ENCODE measurements around the gene BEX4. TPM values are rescaled to one million over a fixed set of nuclear protein-coding genes. Genes with fewer than 3 reads are reported as not detected.
"Not testable (repeated sequence)": the region's sequence is repeated elsewhere in the genome, so short reads cannot be mapped to it uniquely, and the experiment has no call there.

Gene BEX4
- total RNA-seq, 1 donor from 2014 or later, result 110 TPM

DNA sequence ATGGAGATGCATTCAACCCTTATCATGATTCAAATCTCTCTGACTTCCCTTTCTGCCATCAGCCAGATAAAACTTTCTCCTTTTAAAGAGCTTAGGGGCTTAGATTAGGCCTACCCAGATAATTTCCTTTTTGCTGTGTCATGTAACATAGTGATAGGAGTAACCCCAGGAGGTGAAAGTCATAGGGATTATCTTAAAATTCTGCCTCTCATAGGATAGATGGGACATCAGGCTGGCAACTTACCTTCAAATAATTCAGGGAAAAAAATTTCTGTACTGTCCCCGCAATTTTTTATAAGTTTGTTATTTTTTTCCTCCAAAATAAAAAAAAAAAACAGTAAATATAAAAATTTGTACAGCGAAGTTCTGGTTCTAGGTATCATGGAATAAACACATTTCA, 20.7 kb downstream of the BEX4 start:
- not testable (repeated sequence) for FAIRE-seq; DNase-seq (ENCODE audit: low spot score in 2 of 2)

DNA sequence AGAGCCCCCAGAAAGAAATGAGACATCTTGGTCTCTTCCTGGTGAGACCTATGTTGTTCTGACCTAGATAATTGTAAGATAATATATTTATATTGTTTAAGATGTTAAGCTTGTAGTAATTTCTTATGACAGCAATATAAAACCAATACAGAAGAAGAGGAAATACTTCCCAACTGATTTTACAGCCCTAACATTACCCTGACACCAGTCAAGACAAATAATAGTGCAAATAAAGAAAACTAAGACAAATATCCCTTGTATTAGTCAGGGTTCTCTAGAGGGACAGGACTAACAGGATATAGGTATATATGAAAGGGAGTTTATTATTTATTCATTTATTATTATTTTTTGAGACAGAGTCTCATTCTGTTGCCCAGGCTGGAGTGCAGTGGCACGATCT, 21.4 kb downstream of the BEX4 start:
- DNase-seq (ENCODE audit: low spot score in 2 of 2) (no peak), FAIRE-seq (no peak)

DNA sequence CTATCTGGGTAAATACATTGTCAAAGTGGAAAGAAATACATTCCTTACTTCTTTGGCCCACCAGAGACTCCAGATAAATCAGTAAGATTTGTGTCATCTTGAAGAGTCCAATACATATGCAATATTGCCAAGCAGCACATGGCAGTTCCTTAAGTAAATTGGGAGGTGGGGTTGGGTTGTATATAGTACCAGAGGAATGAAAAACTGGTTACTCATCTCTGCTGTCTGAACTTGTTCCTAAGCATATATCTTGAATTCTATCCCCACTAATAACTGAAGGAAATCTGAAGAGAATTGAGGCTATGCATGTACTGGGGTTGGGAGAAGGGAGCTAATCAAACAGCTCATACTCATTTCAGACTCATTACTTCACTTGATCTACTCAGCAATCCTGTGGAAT, 25.2 kb downstream of the BEX4 start:
- FAIRE-seq, result no peak

DNA sequence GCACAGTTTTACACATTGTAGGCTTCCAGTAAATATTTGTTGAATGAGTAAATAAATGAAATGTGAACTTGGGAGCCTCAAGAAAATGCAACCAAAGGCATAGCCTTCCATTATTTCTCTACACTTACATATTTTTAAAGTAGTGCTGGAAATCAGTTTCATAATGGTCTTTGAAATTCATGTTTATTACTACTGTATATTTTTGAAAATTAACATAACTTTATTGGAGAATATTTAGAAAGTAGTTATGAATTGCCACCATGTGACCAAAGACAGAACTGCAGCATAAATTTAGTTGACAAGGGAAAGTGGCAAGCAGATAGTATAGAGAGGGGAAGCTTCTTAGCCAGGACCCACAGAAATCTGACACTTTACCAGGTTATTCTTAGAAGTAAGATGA, 33.6 kb downstream of the BEX4 start:
- DNase-seq (ENCODE audit: low spot score in 2 of 2) (no peak), FAIRE-seq (no peak)

More for the DNA sequence above, 25.2 kb downstream of the BEX4 start:
- no peak for DNase-seq (ENCODE audit: low spot score in 2 of 2)

DNA sequence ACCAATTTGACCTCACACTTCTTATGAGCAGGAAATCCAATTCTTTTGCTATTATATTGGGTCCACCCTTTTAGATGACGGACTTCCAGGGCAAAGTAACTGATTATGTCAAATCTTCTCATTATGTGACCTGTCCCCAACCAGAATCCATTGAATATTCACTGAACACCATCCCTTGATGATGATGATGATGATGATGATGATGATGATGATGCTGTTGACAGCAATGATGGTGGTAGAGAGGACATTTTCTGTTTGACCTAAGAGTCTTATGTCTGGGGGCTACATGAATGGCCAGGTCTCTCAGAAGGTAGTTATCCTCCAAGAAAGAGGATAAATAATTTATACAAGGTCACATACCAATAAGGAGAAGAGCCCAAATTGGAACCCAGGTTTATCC, 34.9 kb downstream of the BEX4 start:
- no peak for FAIRE-seq
- DNase-seq (ENCODE audit: low spot score in 2 of 2), result no peak

DNA sequence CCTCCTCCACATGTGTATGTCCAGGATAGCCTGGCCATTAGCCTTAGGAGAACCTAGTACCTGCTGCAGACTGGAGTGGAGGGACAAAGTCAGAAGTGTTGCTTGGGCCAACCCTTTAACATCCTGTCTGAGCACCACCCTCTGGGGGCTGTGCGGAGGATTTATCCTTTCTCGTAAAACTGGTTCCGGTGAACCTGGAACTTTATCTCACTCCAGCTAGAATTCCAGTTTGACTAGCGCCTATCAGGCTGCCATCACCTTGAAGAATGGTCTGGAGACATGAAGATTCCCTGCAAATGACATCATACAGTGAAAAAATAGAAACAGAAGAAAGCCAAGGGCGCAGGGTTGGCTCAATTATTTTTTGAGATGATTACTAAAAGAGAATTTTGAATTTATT, 36.1 kb downstream of the BEX4 start:
- FAIRE-seq (no peak), DNase-seq (ENCODE audit: low spot score in 2 of 2) (no peak)

DNA sequence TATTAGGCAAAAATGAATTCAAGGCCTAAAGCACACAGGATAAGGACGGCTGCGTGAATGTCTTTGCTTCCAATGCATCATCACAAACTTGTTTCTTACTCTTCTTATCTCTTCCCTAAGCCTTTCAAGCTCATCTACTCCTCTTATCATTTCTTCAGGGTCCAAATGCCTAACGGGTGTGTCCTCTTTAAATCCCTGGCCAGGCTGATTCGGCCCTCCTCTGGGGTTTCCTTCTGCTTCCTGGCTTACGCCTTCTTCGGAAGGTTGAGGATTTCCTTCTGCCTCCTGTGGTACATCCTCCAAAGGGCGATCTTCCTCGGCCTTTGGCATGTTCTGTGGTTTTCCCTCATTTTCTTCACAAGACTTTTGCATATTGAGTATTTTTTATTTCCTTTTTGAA, 38.7 kb downstream of the BEX4 start:
- FAIRE-seq, result no peak
- DNase-seq (ENCODE audit: low spot score in 2 of 2), result no peak

DNA sequence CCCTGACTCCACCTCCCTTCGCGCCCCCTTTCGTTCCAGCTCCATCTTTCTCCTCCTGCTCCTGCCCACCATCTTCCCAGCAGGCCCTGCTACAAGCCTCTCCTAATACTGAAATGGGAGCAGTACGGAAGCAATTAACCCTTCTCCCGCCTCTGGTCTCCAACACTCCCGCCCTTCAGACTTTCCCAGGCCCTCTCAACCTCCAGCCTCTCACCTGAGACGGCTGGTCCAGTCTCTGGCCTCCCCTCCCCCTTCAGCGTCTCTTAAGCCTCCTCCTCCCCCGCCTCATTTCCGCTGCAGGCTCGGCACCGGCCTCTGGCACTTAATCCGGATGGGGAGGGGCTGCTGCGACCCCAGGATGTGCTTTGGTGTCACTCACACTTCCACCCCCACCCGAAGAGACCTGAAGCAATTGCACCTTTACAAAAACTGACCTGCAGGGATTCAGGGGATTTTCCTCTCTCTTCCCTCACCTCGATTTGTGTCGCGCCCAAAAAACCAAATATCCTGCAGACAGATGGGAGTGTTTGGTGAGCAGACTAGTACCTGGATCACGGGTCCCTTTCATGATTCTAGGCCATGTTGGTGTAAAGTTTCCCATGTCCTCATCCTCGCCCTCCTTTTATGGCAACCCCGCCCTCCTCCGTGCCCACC, 39.4 kb downstream of the BEX4 start:
- no peak for DNase-seq (ENCODE audit: low spot score in 2 of 2)
- FAIRE-seq, result no peak

DNA sequence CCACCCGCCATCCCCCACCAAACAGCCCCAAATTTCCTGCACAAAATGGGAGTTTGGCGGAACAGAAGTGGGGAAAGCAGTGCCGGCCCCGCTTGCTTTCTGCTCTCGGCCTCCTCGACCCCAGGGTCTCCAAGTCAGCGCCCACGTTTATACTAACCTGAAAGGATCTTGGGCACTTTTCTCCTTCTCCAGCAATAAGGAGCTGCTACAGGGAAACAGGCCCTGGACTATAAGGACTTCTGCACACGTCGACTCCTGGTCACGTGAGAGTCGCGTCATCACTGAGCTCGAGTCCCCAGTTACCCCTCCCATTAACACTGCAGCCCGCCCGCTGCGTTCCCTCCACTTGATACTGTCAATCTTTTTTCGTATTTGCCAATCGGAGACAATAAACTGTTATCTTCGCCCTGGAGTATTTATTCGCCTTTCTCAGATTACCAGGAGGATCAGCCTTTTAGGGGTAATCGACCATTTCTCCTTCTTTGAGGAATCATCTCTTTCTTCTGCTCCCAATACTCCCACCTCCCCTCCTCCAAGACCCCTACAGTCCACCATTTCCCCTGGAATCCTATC, 40.1 kb downstream of the BEX4 start, which contains the start of gene TCEAL8:
Gene TCEAL8, minus strand, starts transcription at position 235 of the 573 bp plus-strand sequence. CDS start 1,176 bp downstream, outside the sequence.
- peak; percentile 52 to 58 for DNase-seq (ENCODE audit: low spot score in 2 of 2)
- no peak for FAIRE-seq

DNA sequence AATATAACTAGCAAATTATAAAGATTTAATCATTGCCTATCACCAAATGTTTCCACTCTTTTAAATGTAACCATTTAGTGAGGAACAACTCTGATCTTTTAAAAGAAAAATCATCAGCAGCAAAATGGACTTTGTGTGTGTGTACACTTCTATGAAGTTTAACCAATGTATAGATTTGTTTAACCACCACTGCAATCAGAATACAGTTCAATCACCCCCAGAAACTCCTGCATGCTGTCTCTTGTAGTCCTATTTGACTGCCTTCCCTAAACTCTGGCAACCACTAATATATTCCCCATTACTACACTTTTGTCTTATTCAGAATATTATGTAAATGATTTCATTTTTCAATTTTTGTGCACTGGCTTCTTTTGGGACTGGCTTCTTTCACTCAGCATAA, 41.7 kb downstream of the BEX4 start:
- no peak for FAIRE-seq
- no peak for DNase-seq (ENCODE audit: low spot score in 2 of 2)

DNA sequence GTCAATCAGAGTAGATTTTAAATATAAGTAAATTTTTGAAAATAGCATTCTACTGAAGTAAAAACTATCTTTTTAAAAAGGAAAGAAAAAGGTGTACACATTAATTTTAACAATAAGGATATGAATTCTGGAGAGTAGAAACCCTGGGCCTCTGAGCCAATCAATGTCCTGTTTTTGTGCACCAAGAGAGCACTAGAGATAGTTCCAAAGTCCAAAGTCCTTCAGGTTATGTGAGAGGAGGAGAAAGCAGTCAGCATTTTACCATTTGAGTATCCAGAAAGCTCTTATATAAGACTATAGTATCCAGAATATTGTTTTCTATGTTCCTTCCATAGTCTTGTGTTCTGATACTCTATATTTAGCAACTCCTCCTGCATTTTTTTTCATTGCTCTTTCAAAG, 43.4 kb downstream of the BEX4 start:
- FAIRE-seq (no peak), DNase-seq (ENCODE audit: low spot score in 2 of 2) (no peak)

Other genes with a start within 250 kb of the BEX4 start
- gene BEX1, start 150.9 kb upstream of the BEX4 start, total RNA-seq, result 127 TPM
- not detected for gene NXF3, start 122.0 kb upstream of the BEX4 start, total RNA-seq
- 106 TPM for gene TCEAL8, start 40.0 kb downstream of the BEX4 start, total RNA-seq
- 6.9 TPM for gene TCEAL5, start 61.6 kb downstream of the BEX4 start, total RNA-seq
- 110 TPM for gene BEX2, start 95.9 kb downstream of the BEX4 start, total RNA-seq
- gene TCEAL7, start 115.1 kb downstream of the BEX4 start, total RNA-seq, result 107 TPM
- gene TCEAL9, start 141.4 kb downstream of the BEX4 start, total RNA-seq, result 27.7 TPM
- gene BEX3, start 161.4 kb downstream of the BEX4 start, total RNA-seq, result 179 TPM